Spleen (tissue), 7 donors: Measurements from ENCODE around the gene USP15.

Experiments used
- POLR2A ChIP-seq, 3 donors: fragments of 450-650 bp; IDR thresholded peaks; one replicate each; pipeline ENCODE4 v1.5.1; 2017; ENCODE audit warnings: antibody characterized with exemption in 3 of 3, mild to moderate bottlenecking in 1 of 3
- POLR2AphosphoS5 ChIP-seq, 3 donors: sonication (generic); formaldehyde crosslinking; IDR thresholded peaks; one replicate each; pipeline ENCODE4 v1.5.1; 2017; ENCODE audit warnings: antibody characterized with exemption in 3 of 3
- TF ChIP-seq, protein P1 (sequence below), 11 experiments: fragments of 200-600 bp in 7 of 11; fragments of 450-650 bp in 4 of 11; sonication (generic) in 4 of 11; IDR thresholded peaks in 8 of 11; conservative IDR thresholded peaks in 3 of 11; 1 replicate in 7 of 11; 2 replicates in 4 of 11; pipeline versions ENCODE4 v1.4.0 to v1.8.0; 2016 to 2021; ENCODE audit warnings: antibody characterized with exemption in 11 of 11, inconsistent platforms in 4 of 11, mild to moderate bottlenecking in 1 of 11
- donor health status: DM: no; HTN: no; CAD: no; lungs with moderate emphysema.
- donor health status: DM: no; HTN: no; CAD: no.
- donor health status: DM: no; HTN: no; CAD: no.

DNA sequence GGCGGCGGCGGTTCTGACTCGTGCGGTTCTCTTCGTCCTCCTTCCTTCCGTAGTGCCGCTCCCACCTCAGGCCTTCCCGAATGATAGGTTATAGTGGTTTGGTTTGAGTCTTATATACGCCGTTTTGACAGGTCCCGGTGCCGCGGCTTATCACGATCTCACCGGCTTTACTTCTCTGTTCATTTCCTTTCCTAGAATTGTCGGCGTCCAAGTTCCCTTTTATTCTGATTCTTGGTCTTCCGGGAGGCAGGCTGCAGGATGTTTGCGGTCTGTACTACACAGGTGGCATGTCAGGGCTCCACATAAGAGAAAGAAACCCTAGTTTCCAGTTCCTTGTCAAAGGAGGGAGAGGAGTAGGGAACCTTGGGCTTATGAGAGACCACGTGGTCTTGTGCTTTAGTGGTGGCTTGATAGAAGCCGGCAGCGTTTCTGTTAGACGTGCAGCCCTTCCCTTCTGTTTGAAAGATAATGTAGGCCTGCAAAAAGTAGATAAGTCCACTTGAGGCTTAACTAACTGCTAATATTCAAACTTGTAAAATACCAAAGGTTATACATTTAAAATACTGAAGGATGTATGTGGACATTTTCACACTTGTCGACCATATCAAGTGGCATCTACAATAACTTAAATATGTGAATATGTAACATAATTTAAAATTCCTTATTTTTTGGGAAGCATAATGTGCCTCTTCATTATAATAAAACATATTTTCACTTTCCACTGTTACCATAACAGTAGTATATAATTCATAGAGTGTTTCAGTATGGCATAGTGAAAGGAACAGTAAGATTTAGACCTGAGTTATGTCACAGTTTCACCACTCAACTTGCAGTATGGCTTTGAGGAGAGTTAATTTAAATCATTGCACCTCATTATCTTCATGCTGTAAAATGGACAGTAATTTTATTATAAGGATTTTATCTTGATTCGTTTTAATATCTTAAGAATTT, 804 bp downstream of the USP15 start:
- no peak for TF ChIP-seq POLR2A (IDR thresholded peaks at IDR 0.05)
- TF ChIP-seq, protein P1, sequence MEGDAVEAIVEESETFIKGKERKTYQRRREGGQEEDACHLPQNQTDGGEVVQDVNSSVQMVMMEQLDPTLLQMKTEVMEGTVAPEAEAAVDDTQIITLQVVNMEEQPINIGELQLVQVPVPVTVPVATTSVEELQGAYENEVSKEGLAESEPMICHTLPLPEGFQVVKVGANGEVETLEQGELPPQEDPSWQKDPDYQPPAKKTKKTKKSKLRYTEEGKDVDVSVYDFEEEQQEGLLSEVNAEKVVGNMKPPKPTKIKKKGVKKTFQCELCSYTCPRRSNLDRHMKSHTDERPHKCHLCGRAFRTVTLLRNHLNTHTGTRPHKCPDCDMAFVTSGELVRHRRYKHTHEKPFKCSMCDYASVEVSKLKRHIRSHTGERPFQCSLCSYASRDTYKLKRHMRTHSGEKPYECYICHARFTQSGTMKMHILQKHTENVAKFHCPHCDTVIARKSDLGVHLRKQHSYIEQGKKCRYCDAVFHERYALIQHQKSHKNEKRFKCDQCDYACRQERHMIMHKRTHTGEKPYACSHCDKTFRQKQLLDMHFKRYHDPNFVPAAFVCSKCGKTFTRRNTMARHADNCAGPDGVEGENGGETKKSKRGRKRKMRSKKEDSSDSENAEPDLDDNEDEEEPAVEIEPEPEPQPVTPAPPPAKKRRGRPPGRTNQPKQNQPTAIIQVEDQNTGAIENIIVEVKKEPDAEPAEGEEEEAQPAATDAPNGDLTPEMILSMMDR (IDR thresholded peaks at IDR 0.05 in 8 of 11, conservative IDR thresholded peaks at IDR 0.05 in 3 of 11): no peak
- peak in 1 of 3 donors; percentile 91 for TF ChIP-seq POLR2AphosphoS5 (IDR thresholded peaks at IDR 0.05)
